ENCODE measurements around the gene ZNF618.

ZNF618 gene

DNA sequence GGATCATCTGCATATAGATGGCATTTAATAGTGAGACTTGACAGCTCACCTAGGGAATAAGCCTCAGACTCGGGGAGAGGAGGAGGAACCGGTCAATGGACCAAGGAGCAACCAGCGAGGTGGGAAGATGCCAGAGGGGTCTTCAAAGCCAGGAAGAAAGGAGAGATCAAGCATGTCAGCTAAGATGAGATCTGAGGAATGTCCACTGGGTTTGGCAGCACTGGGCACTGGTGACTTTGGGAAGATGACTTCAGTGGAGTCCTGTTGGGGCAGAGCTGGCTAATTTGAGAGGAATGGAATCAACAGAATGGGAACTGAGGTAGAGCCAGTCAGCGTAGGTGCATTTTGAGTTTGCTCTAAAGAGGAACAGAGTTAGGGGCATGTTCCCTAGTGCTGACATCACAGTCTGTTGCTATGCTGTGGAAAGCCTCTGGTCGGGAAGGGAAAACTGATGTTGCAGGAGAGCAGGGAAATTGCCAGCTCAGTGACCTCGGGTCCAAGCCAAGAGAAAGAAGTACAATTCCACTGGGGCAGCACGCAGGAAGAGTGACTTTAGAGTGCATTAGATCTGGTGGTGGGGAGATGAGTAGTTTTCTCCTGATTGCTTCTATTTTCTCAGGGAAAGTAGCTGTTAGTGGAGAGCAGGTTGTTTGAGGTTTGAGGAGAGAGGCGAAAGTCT lies 56.9 kb downstream of the ZNF618 start:
- H3K27ac ChIP-seq: no peak overlapping the region
- TF ChIP-seq, protein P1, sequence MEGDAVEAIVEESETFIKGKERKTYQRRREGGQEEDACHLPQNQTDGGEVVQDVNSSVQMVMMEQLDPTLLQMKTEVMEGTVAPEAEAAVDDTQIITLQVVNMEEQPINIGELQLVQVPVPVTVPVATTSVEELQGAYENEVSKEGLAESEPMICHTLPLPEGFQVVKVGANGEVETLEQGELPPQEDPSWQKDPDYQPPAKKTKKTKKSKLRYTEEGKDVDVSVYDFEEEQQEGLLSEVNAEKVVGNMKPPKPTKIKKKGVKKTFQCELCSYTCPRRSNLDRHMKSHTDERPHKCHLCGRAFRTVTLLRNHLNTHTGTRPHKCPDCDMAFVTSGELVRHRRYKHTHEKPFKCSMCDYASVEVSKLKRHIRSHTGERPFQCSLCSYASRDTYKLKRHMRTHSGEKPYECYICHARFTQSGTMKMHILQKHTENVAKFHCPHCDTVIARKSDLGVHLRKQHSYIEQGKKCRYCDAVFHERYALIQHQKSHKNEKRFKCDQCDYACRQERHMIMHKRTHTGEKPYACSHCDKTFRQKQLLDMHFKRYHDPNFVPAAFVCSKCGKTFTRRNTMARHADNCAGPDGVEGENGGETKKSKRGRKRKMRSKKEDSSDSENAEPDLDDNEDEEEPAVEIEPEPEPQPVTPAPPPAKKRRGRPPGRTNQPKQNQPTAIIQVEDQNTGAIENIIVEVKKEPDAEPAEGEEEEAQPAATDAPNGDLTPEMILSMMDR (conservative IDR thresholded peaks at IDR 0.05): no peak

DNA sequence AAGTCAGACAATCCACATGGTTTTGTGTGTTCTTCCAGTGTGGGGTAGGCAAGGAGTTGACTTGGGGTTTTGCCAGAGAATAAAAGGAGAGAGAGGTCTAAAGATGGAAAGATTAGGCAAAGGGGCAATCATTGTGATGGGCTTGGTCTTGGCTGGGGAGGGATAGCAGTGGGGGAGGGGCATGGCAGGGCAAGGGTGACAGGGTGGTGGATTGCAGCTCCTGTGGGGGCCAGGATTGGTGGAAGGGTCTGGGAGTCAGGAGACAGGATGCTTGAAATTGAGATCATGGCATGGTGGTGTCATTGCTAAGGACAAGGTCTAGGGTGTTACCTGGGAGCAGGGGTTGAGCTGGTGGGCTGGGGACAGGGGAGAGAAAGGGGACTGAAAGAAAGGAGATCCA lies 57.6 kb downstream of the ZNF618 start:
- H3K27ac ChIP-seq: no peak overlapping the region
- TF ChIP-seq, protein P1 (conservative IDR thresholded peaks at IDR 0.05): no peak

DNA sequence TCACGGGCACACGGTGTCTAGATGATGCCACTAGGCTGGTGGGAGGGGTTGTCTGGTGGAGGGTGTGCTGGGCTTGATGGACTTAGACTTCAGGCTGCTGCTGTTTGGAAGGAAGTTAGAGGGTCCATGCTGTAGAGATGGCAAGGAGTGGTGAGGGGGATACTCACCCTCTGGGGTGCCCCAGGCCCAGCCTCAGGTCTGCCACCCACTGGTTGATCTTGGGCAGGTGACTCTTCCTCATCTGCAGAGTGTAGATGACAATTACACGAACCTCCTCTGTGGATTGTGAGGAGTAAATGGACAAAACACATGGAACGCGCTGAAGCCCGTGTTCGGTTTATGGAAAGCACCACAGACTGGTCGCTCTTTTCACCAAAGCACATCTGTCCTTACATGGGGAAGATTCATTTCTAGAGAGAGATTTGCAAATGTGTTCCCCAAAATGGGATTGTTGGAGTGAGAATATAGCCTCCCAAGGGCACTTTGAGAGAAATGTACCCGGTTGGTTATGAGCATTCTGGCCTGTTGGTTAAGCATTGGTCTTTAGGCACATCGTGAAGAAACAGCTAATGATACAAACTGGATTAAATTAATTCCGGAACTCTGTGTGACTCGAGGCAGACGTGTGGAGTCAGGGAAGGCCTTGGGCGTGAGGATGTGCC lies 58.2 kb downstream of the ZNF618 start:
- TF ChIP-seq, protein P1 (conservative IDR thresholded peaks at IDR 0.05): no peak
- no peak overlapping the region for H3K27ac ChIP-seq

DNA sequence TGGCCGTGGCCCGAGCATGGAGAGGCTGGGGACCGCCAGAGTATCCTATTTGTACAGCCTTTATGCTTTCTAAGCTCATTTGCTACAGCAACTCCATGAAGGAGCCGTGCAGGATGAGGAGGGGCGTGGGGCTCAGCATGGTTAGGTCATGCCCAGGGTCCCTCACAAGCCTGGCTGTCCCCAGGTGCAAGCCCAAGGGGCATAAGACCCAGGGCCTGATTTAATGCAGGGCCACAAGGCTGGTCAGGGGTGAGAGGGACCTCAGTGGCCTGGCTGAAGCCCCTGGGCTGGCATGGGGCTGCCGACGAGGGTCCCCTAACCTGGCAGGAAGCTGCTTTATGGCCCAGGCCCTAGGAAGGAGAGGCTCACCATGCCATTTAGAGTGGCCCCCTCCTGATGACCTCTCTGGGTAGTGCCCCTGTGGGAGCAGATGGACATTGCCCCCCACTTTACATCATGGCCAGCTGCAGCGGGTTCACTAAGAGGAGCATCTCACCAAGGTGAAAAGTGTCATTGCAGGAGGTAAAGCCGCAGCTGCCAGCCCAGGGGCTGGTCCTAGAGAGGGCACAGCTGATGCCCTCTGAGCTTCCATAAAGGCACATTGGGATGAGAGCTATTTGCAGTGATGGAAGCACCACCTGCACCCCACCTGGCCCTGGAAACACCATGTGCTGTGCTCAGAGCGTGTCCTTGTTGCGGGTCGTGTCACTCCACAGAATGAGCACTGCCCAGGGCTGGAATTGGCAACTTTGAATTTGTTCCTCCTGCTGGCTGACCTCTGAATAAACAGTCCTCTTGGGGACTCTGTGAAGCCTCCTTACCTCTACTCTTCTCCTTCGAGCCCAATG lies 58.9 kb downstream of the ZNF618 start:
- no peak overlapping the region for H3K27ac ChIP-seq
- TF ChIP-seq, protein P1 (conservative IDR thresholded peaks at IDR 0.05): no peak

DNA sequence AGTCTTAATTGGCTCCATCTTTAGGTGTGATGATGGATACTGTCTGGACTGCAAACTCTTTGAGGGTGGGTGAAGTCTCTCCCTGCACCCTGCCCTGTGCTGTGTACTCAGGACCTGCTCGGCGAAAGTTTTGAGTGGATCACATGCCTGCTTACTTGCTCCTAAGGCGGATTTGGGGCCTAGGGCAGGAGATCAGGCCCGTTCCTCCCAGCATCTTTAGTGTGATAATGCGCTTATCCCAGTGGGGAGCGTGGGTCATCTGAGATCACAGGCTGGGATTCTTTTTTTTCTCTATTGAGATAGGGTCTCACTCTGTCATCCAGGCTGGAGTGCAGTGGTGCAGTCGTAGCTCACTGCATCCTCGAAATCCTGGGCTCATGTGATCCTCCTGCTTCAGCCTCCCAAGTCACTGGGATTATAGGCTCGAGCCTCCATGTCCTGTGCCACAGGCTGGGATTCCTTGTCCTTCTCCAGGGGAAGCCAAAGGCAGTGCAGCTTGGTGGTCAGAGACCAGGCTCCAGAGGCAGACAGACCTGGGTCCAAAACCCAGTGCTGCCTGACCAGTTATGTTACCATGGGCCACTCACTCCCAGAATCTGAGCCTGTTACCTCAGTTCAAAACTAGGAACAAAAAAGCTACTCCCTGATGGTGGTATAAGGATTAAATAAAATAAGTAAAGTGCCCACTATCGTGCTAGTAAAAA lies 59.7 kb downstream of the ZNF618 start:
- no peak overlapping the region for H3K27ac ChIP-seq
- TF ChIP-seq, protein P1 (conservative IDR thresholded peaks at IDR 0.05): no peak

DNA sequence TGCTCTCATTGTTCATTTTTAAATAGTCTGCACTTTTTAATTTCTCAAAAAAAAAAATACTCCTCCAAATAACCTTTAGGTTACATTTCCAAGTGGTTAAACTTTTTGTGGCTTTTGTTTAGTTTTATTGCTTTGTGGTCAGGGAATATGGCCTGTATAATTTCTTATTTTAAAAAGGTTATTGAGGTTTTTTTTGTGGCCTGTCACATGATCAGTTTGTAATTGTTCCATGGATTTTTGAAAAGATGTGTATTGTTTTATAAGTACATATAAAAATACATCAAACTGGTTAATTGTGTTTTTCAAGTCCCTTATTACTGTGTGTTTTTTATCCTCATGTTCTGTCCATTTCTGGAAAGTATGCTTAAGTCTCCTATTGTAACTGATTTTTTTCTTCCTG lies 64.0 kb downstream of the ZNF618 start:
- TF ChIP-seq, protein P1 (conservative IDR thresholded peaks at IDR 0.05): no peak
- no peak overlapping the region for H3K27ac ChIP-seq

DNA sequence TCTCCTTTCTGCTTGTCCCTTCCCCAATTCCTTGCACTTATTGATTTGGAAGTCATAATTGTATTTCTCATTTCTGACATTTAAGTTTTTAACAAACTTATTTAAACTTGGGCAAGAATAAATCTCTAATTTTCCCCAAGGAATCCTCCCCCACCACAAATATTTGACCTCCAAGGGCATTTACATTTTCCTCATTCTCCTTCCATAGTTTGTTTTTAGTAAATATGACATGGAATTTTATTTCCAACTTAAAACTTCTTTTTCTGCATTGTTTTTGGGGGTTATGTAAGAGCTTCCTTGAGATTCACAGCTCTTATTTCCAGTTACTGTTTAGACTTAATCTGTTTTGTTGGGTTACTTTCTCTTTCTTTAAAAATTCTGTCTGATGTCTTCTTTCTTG lies 64.9 kb downstream of the ZNF618 start:
- TF ChIP-seq, protein P1 (conservative IDR thresholded peaks at IDR 0.05): no peak
- H3K27ac ChIP-seq: no peak overlapping the region
